Heart left ventricle (tissue), 16 donors: ENCODE measurements around the gene CCR8. TPM values are rescaled to one million over a fixed set of nuclear protein-coding genes. Genes with fewer than 3 reads are reported as not detected.
"Not testable (repeated sequence)": the region's sequence is repeated elsewhere in the genome, so short reads cannot be mapped to it uniquely, and the experiment has no call there.

Source experiments
- ATAC-seq, 4 donors: fragments of 200-7000 bp; cut with Tn5 transposase; one replicate each; pipeline ENCODE4 v1.9.1; 2020 to 2022; ENCODE audit warnings: moderate library complexity in 4 of 4, mild to moderate bottlenecking in 3 of 4, moderate number of reproducible peaks in 1 of 4
- DNase-seq, 5 donors: peaks; one replicate each; pipeline ENCODE4 v3.0.0-alpha.2; 2020
- H3K27ac ChIP-seq, 12 donors: fragments of 200-600 bp; sonication (generic) in 4 of 12; one replicate each; pipeline versions ENCODE4 v1.5.0 to v1.8.0; 2016 to 2022; ENCODE audit warnings: mild to moderate bottlenecking in 2 of 12
- H3K27me3 ChIP-seq, 9 donors: fragments of 200-600 bp; sonication (generic) in 2 of 9; one replicate each; pipeline versions ENCODE4 v1.5.1 to v1.8.0; 2016 to 2022; ENCODE audit warnings: mild to moderate bottlenecking in 3 of 9
- H3K36me3 ChIP-seq, 9 donors: fragments of 200-600 bp; sonication (generic) in 2 of 9; one replicate each; pipeline versions ENCODE4 v1.5.0 to v1.8.0; 2018 to 2022; ENCODE audit warnings: mild to moderate bottlenecking in 2 of 9
- H3K4me1 ChIP-seq, 12 donors: fragments of 200-600 bp; sonication (generic) in 4 of 12; one replicate each; pipeline versions ENCODE4 v1.5.0 to v1.8.0; 2016 to 2022; ENCODE audit warnings: mild to moderate bottlenecking in 3 of 12
- H3K4me3 ChIP-seq, 12 donors: fragments of 200-600 bp; sonication (generic) in 4 of 12; one replicate each; pipeline versions ENCODE4 v1.5.0 to v1.8.0; 2017 to 2022; ENCODE audit warnings: mild to moderate bottlenecking in 9 of 12, moderate library complexity in 4 of 12
- H3K9me3 ChIP-seq, 12 donors: fragments of 200-600 bp; sonication (generic) in 4 of 12; one replicate each; pipeline versions ENCODE4 v1.5.0 to v1.8.0; 2016 to 2022; ENCODE audit warnings: mild to moderate bottlenecking in 1 of 12
- POLR2A ChIP-seq, 2 donors: fragments of 450-650 bp; IDR thresholded peaks; one replicate each; pipeline ENCODE4 v1.6.1; 2017; ENCODE audit warnings: antibody characterized with exemption in 2 of 2, mild to moderate bottlenecking in 2 of 2, moderate library complexity in 2 of 2
- WGBS, 4 donors: extraction: QIAGEN DNeasy Blood & Tissue Kit in 2 of 4; methylation state at CpG; one replicate each; pipeline versions ENCODE4 v1.1.5 to v1.1.7; 2013 to 2018; 5-methylcytosine and 5-hydroxymethylcytosine counted together
- intact Hi-C, 10 donors: fragments of 100-400 bp; cut with DNase I; formaldehyde crosslinking; loops; one replicate each; pipeline versions ENCODE4 v1.11.1 to v1.14.2; 2022
- polyA plus RNA-seq, 2 donors: library from polyadenylated mRNA; stranded (reverse); fragments of 200-250 nt; gene quantifications; one replicate each; pipeline ENCODE4 v1.2.3, GENCODE V29; 2013
- total RNA-seq, 9 donors: library from RNA; depleted of rRNA in 2 of 9; stranded (reverse); fragments of >200 nt in 2 of 9; fragmentation: NEBNext Ultra II Directional in 3 of 9; extraction: Animal tissue kit (Norgen Biotek cat#: 25700) in 3 of 9; gene quantifications; one replicate each; pipeline versions ENCODE4 v1.1.0 to v1.2.4, GENCODE V29; 2016 to 2023
- TF ChIP-seq, protein P1 (sequence below), 12 donors: fragments of 200-600 bp; sonication (generic) in 4 of 12; IDR thresholded peaks; one replicate each; pipeline versions ENCODE4 v1.5.0 to v1.8.0; 2018 to 2022; ENCODE audit warnings: antibody characterized with exemption in 12 of 12, mild to moderate bottlenecking in 5 of 12
- donor health status: ischemic (EF 13 %, LVEDD 7.1; RV severe dilation, severe dysfunction).
- donor health status: healthy with polysubstance abuse.
- donor health status: DM: no; HTN: yes; CAD: no.
- donor health status: DM: no; HTN: no; CAD: no.
- donor health status: ischemic (EF 25% LVEDD 6.9; RV normal size, moderate dysfunction).
- donor health status: ischemic (EF 25% LVEDD 5.7; RV mildly dilated, moderate dysfunction).
- donor health status: healthy.
- donor health status: DM: yes; HTN: yes; CAD: no.
- donor health status: ischemic (EF 35%, LVEDD 5.7; RV mildly dilated, moderate dysfunction).
- donor health status: nonischemic (EF 11% LVEDD 7.7; RV severe dilation, severe dysfunction).
- donor health status: DM: yes; HTN: yes; CAD: no.
- donor health status: PGD.
- donor health status: ischemic (EF 29% LVEDD 5.4; RV normal size, mild dysfunction).
- donor health status: nonischemic (EF 23%, LVEDD 6.1; RV moderate dilation, normal function).

Gene CCR8
- total and polyA plus RNA-seq, 11 donors: 0.29 TPM; not detected in 10

GRCh38 chr3:39319249-39319648 lies 10.3 kb upstream of the CCR8 start:
- Histone ChIP-seq H3K9me3 (peaks cover 0 to 12% (median 2%) of the 10 kb centered on the region in 12 donors), H3K4me3 (no peak overlapping the region), H3K36me3 (no peaks in the 10 kb centered on the region), H3K4me1 (no peaks in the 10 kb centered on the region), H3K27ac (no peak overlapping the region), H3K27me3 (peaks cover 0 to 2% (median 0%) of the 10 kb centered on the region in 9 donors)
- DNase-seq (no peak), ATAC-seq (no peak)
- no peak for TF ChIP-seq POLR2A (IDR thresholded peaks at IDR 0.05)
- TF ChIP-seq, protein P1, sequence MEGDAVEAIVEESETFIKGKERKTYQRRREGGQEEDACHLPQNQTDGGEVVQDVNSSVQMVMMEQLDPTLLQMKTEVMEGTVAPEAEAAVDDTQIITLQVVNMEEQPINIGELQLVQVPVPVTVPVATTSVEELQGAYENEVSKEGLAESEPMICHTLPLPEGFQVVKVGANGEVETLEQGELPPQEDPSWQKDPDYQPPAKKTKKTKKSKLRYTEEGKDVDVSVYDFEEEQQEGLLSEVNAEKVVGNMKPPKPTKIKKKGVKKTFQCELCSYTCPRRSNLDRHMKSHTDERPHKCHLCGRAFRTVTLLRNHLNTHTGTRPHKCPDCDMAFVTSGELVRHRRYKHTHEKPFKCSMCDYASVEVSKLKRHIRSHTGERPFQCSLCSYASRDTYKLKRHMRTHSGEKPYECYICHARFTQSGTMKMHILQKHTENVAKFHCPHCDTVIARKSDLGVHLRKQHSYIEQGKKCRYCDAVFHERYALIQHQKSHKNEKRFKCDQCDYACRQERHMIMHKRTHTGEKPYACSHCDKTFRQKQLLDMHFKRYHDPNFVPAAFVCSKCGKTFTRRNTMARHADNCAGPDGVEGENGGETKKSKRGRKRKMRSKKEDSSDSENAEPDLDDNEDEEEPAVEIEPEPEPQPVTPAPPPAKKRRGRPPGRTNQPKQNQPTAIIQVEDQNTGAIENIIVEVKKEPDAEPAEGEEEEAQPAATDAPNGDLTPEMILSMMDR (IDR thresholded peaks at IDR 0.05): no peak
- intact Hi-C loops: no loop called here

DNA sequence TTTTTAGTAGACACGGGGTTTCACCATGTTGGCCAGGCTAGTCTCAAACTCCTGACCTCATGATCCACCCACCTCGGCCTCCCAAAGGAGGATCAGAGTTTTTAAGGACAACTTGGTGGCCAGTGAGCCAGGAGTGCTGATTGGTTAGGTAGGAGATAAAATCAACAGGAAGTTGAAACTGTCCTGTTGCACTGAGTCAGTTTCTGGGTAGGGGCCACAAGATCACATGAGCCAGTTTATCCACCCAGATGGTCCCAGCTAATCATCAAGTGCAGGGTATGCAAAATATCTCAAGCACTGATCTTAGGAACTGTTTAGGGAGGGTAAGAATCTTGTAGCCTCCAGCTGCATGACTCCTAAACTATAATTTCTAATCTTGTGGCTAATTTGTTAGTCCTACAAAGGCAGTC lies 7.9 kb upstream of the CCR8 start:
- H3K27ac ChIP-seq, ATAC-seq, H3K4me1 ChIP-seq, H3K4me3 ChIP-seq, intact Hi-C loops, H3K27me3 ChIP-seq, H3K36me3 ChIP-seq, DNase-seq, H3K9me3 ChIP-seq: not testable (repeated sequence)
- WGBS, 4 donors: 76 to 90% (median 83%) methylated on average over 2 of the region's 2 CpGs

DNA sequence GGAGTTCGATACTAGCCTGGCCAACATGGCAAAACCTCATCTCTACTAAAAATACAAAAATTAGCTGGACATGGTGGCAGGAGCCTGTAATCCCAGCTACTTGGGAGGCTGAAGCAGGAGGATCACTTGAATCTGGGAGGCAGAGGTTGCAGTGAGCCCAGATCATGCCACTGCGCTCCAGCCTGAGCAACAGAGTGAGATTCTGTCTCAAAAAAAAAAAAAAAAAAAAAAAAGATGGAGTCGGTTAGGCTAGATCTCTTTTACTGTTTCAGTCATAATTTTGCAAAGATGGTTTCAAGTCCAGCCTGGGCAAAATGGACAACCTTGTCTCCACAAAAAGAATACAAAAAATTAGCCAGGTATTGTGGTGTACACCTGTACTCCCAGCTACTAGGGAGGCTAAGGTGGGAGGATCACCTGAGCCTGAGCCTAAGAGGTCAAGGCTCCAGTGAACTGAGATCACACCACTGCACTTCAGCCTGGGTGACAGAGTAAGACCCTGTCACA lies 7.2 kb upstream of the CCR8 start:
- H3K4me1 ChIP-seq, H3K27me3 ChIP-seq, H3K9me3 ChIP-seq, DNase-seq, ATAC-seq, intact Hi-C loops, H3K4me3 ChIP-seq, H3K36me3 ChIP-seq, H3K27ac ChIP-seq: not testable (repeated sequence)
- WGBS, 4 donors: 57 to 62% (median 58%) methylated on average over 3 of the region's 3 CpGs

GRCh38 chr3:39322936-39323335 lies 6.6 kb upstream of the CCR8 start:
- Histone ChIP-seq H3K9me3 (peaks cover 0 to 5% (median 0%) of the 10 kb centered on the region in 12 donors), H3K27me3 (peaks cover 0 to 7% (median 0%) of the 10 kb centered on the region in 9 donors), H3K36me3 (no peaks in the 10 kb centered on the region), H3K4me3 (no peak overlapping the region), H3K4me1 (no peaks in the 10 kb centered on the region), H3K27ac (no peak overlapping the region)
- DNase-seq (no peak), ATAC-seq (no peak)
- intact Hi-C loops: no loop called here
- TF ChIP-seq POLR2A (IDR thresholded peaks at IDR 0.05): no peak
- TF ChIP-seq, protein P1 (IDR thresholded peaks at IDR 0.05): no peak

- intact Hi-C loops: no loop called here
- Histone ChIP-seq H3K36me3 (no peaks in the 10 kb centered on the region), H3K4me3 (no peak overlapping the region), H3K9me3 (peaks cover 0 to 5% (median 0%) of the 10 kb centered on the region in 12 donors), H3K27me3 (peaks cover 0 to 7% (median 0%) of the 10 kb centered on the region in 9 donors), H3K4me1 (no peaks in the 10 kb centered on the region), H3K27ac (no peak overlapping the region)
- TF ChIP-seq, protein P1 (IDR thresholded peaks at IDR 0.05): no peak
- TF ChIP-seq POLR2A (IDR thresholded peaks at IDR 0.05): no peak
- ATAC-seq (no peak), DNase-seq (no peak)
- WGBS, 4 donors: 73 to 84% (median 77%) methylated on average over 2 of the region's 2 CpGs
Measured at GRCh38 chr3:39323494-39323893, 6.0 kb upstream of the CCR8 start.
